ENCODE data around the gene PIWIL4. TPM values are rescaled to one million over a fixed set of nuclear protein-coding genes. Genes with fewer than 3 reads are reported as not detected.

The PIWIL4 gene
- total RNA-seq, 2 donors from 2014 or later, result 1.3 to 1.6 TPM

DNA sequence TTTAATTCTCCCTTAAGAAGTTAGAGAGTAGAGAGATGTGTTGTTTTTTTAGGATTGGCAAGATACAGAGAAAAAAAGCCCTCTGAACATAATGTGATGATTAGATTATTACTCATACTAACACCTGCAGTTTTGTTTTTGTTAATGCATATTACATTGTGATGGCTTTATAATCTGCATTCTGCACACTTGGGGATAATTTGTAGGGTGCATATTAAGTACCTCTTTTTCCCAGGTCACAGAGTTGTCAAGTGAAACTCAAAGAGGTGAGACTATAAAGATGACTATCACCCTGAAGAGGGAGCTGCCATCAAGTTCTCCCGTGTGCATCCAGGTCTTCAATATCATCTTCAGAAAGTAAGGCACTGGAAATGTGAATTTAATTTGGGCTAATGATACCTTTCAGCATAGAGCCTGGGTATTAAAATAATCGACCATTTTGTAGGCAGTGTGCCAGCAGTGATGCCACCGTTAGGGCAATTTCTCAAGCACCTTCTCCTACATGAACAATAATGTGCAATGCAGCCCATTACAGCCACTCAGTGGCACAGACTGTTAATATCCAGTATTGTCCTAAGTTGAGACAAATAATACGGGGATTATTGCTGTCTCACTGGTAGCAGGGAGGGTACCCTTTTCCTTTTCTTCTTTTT is 16.2 kb downstream of the PIWIL4 start:
- no peaks in the 10 kb centered on the region for H3K9me3 ChIP-seq (ENCODE audit: control insufficient read depth, low read length, poor library complexity, severe bottlenecking)
- no peak overlapping the region for H3K4me3 Mint-ChIP-seq
- no peak overlapping the region for H3K27ac Mint-ChIP-seq
- DNase-seq (no peak), ATAC-seq (no peak)
- H3K4me1 Mint-ChIP-seq, result peaks cover 2% of the 10 kb centered on the region
- no peaks in the 10 kb centered on the region for H3K27me3 Mint-ChIP-seq
- peaks cover 2% of the 10 kb centered on the region for H3K36me3 Mint-ChIP-seq (ENCODE audit: low read depth)

DNA sequence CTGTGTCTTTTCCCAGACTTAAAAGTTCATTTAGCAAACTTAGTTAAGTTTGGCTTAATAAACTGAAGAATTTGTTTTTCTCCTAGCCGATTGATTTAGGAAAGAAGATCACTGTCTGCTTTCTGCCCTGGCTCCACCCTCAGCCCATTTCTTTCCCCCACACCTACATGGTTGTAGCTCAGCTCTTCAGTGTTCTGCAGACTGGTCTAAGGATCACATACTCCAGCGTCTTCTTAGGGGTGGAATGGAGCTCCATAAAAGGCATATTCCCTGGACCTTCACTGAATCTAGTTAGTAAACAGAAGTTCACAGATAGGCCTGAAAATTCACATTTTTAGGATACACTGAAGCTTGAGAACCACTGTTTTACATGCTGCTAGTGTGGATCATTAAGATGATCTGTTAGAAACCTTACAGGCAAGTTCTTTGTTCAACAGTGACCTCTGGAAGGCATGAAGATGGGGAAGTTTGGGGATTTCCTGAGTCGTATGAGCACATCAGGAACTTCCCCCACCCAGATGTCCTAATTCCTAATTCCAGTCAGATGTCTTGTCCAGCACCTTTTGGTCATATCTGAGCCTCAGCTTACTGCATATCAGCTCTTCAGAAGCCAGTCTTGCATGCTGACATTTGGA is 16.8 kb downstream of the PIWIL4 start:
- no peaks in the 10 kb centered on the region for H3K9me3 ChIP-seq (ENCODE audit: control insufficient read depth, low read length, poor library complexity, severe bottlenecking)
- ATAC-seq, result peak; percentile 25
- Mint-ChIP-seq H3K4me3 (no peak overlapping the region), H3K27me3 (no peaks in the 10 kb centered on the region), H3K27ac (no peak overlapping the region), H3K4me1 (peaks cover 2% of the 10 kb centered on the region), H3K36me3 (ENCODE audit: low read depth) (peaks cover 2% of the 10 kb centered on the region)
- no peak for DNase-seq

DNA sequence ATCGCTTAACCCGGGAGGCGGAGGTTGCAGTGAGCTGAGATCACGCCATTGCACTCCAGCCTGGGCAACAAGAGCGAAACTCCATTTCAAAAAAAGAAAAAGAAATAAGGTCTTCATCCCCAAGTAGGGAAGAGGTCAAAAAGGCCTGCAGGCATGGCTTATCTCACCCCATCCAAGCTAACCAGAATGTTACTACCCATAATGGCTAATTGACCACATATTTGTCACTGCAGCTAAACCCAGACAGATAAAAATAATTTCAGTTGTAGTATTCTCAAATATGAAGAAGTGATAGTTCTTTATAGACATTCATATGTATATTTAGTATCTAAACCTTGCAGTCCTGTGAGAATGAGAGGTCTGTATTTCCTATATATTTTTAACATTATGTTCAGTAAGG is 17.8 kb downstream of the PIWIL4 start:
- Mint-ChIP-seq H3K27ac (no peak overlapping the region), H3K36me3 (ENCODE audit: low read depth) (peaks cover 10% of the 10 kb centered on the region), H3K4me3 (no peak overlapping the region), H3K4me1 (peaks cover 2% of the 10 kb centered on the region), H3K27me3 (no peaks in the 10 kb centered on the region)
- no peak for DNase-seq
- no peaks in the 10 kb centered on the region for H3K9me3 ChIP-seq (ENCODE audit: control insufficient read depth, low read length, poor library complexity, severe bottlenecking)
- no peak for ATAC-seq

DNA sequence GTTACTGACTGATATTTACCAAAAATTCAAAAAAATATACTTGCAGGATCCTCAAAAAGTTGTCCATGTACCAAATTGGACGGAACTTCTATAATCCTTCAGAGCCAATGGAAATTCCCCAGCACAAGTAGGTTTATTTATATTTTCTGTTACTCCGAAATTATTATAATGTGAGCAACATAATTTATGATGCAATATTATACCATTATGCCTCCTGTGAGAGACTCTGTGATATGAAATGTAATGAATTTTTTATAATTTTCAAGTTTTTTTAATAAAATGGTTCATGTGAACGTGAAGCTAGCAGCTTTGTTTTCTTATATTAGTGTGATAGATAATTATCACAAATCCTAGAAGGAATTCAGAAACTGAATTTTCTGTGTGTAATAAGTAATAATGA is 18.2 kb downstream of the PIWIL4 start:
- no peaks in the 10 kb centered on the region for H3K27me3 Mint-ChIP-seq
- H3K36me3 Mint-ChIP-seq (ENCODE audit: low read depth), result peaks cover 14% of the 10 kb centered on the region
- peaks cover 2% of the 10 kb centered on the region for H3K4me1 Mint-ChIP-seq

DNA sequence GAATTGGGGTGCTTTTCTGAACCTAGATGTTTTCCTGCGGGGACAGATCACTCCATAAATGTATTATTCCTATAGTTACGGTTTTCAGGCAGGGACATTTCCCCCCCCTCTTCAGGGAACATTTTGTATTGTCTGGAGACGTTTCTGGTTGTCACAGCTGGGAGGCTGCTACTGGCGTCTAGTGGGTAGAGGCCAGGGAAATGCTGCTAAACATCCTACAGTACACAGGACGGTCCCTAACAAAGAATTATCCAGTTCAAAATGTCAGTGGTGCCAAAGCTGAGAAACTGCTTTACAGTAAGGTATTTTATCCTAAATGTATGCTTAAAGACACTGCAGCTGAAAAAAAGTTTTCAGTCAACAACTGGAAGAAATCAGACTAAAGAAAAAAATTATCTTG is 19.4 kb downstream of the PIWIL4 start:
- H3K27me3 Mint-ChIP-seq, result no peaks in the 10 kb centered on the region
- no peak for ATAC-seq
- no peak overlapping the region for H3K27ac Mint-ChIP-seq
- peaks cover 2% of the 10 kb centered on the region for H3K4me1 Mint-ChIP-seq
- no peak overlapping the region for H3K4me3 Mint-ChIP-seq
- H3K36me3 Mint-ChIP-seq (ENCODE audit: low read depth), result peaks cover 15% of the 10 kb centered on the region
- no peaks in the 10 kb centered on the region for H3K9me3 ChIP-seq (ENCODE audit: control insufficient read depth, low read length, poor library complexity, severe bottlenecking)
- no peak for DNase-seq

More for the DNA sequence above, 18.2 kb downstream of the PIWIL4 start:
- ATAC-seq, result no peak
- H3K9me3 ChIP-seq (ENCODE audit: control insufficient read depth, low read length, poor library complexity, severe bottlenecking), result no peaks in the 10 kb centered on the region
- Mint-ChIP-seq H3K27ac (no peak overlapping the region), H3K4me3 (no peak overlapping the region)
- DNase-seq, result no peak

DNA sequence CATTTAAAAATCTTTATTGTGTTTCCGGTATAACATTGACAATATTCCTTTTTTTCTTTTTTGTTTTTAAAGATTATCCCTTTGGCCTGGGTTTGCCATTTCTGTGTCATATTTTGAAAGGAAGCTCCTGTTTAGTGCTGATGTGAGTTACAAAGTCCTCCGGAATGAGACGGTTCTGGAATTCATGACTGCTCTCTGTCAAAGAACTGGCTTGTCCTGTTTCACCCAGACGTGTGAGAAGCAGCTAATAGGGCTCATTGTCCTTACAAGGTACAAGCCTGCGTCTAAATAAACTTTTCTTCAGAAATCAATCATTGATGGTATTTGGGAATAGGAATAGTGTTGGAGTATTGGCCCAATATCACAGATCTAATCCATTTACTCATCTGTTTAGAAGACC is 19.8 kb downstream of the PIWIL4 start:
- H3K9me3 ChIP-seq (ENCODE audit: control insufficient read depth, low read length, poor library complexity, severe bottlenecking), result no peaks in the 10 kb centered on the region
- ATAC-seq, result no peak
- H3K27ac Mint-ChIP-seq, result no peak overlapping the region
- no peaks in the 10 kb centered on the region for H3K27me3 Mint-ChIP-seq
- H3K4me1 Mint-ChIP-seq, result peaks cover 2% of the 10 kb centered on the region
- H3K4me3 Mint-ChIP-seq, result no peak overlapping the region
- peaks cover 15% of the 10 kb centered on the region for H3K36me3 Mint-ChIP-seq (ENCODE audit: low read depth)
- no peak for DNase-seq

DNA sequence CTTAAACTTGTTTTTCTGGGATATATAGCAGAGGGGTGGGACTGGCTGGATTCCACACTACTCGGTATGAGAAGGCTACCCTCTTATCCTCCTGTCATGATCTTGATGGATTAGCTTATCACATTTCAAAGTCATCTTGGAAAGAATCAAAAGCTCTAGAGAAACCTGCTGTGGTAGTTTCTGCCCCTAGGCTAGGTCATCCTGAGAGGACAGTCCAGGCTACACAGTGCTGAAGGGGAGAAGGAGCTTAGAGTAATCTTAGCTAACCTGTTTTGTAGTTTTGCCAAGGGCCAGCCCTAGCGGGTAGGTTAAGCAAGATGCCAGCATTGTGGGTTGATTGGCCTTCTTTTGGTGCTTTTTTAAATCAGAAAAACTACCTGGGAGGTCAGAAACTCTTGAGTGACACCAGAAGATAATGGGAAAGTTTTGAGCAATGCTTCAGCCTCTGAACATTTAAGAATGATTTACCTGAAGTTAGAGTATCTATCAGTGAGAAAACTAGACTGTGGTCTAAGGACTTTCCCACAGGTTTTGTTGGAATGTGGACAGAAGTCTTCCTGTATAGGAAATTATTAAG is 21.3 kb downstream of the PIWIL4 start:
- ATAC-seq (no peak), DNase-seq (no peak)
- H3K27me3 Mint-ChIP-seq, result no peaks in the 10 kb centered on the region
- H3K4me1 Mint-ChIP-seq, result peaks cover 2% of the 10 kb centered on the region
- H3K4me3 Mint-ChIP-seq, result no peak overlapping the region
- H3K9me3 ChIP-seq (ENCODE audit: control insufficient read depth, low read length, poor library complexity, severe bottlenecking), result no peaks in the 10 kb centered on the region
- no peak overlapping the region for H3K27ac Mint-ChIP-seq
- H3K36me3 Mint-ChIP-seq (ENCODE audit: low read depth), result peaks cover 15% of the 10 kb centered on the region

DNA sequence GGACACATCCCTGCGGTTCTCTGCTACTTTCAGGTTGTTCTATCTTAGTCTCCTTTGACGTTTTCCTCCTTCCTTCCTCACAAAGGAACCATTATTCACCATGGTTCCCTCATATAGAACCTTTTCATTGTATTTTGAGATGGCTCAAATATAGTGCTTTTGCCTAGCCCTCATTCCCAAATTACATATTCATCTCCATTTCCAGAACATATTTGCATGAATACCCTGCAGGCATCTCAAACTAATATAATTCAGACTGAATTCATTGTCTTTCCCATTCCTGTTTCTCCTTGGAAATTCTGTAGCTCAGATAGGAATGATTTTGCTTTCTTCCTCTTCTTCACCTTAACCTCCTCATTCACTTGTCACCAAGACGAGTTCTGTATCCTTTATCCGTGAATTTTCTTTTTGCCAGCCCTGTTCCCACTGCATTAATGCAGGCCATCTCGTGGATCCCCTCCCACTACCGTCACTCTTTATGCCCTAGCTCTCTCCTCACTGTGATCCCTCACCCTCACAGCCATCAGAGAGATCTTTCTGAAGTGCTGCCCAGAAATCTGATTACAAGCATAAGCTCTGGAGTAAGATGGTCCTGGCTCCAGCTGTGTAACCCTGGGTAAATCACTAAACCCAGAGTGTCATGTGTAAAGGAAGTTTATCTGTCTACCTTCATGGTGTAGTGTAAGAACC is 23.3 kb downstream of the PIWIL4 start:
- no peaks in the 10 kb centered on the region for H3K9me3 ChIP-seq (ENCODE audit: control insufficient read depth, low read length, poor library complexity, severe bottlenecking)
- Mint-ChIP-seq H3K27me3 (no peaks in the 10 kb centered on the region), H3K4me1 (no peaks in the 10 kb centered on the region), H3K36me3 (ENCODE audit: low read depth) (peaks cover 15% of the 10 kb centered on the region), H3K4me3 (no peak overlapping the region), H3K27ac (peak overlapping the region; percentile 72)
- ATAC-seq (no peak), DNase-seq (no peak)

DNA sequence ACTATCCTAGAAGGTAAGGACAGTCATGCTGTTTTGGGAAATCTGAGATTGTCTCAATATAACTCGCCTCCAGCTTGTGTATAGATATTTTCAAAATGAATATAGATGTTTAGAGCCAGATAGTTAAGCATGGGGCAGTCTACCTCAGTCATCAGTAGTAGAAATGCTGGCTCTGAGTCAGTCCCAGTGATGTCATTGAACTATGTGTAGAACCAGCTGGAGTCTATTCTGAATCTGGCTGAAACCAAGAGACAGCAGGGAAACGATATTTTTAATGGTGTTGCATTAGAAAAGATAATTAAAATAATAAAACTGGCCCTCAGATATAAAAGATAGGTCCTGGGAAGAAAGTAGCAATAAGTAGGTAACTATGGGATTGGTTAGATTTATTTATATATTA is 25.9 kb downstream of the PIWIL4 start:
- Mint-ChIP-seq H3K27me3 (no peaks in the 10 kb centered on the region), H3K27ac (no peak overlapping the region)

DNA sequence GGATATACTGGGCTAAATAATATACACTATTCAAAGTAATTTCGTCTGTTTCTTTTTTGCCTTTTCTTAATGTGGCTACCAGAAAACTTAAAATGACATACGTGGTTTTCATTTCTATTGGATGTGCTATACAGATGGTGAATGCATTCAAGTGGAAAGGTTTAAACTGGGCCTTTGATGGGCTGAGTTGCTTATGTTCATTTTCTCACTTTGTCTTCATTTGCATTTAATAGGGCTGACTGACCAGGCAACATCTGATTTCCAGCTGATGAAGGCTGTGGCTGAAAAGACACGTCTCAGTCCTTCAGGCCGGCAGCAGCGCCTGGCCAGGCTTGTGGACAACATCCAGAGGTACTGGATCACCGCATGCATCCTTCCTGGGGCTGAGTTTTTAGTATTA is 27.9 kb downstream of the PIWIL4 start:
- H3K9me3 ChIP-seq (ENCODE audit: control insufficient read depth, low read length, poor library complexity, severe bottlenecking), result no peaks in the 10 kb centered on the region
- Mint-ChIP-seq H3K4me3 (no peak overlapping the region), H3K4me1 (no peaks in the 10 kb centered on the region), H3K36me3 (ENCODE audit: low read depth) (peaks cover 9% of the 10 kb centered on the region), H3K27me3 (no peaks in the 10 kb centered on the region), H3K27ac (no peak overlapping the region)
- DNase-seq (no peak), ATAC-seq (no peak)

More for the DNA sequence above, 25.9 kb downstream of the PIWIL4 start:
- ATAC-seq (no peak), DNase-seq (no peak)
- Mint-ChIP-seq H3K4me3 (no peak overlapping the region), H3K36me3 (ENCODE audit: low read depth) (peaks cover 15% of the 10 kb centered on the region), H3K4me1 (no peaks in the 10 kb centered on the region)
- no peaks in the 10 kb centered on the region for H3K9me3 ChIP-seq (ENCODE audit: control insufficient read depth, low read length, poor library complexity, severe bottlenecking)

DNA sequence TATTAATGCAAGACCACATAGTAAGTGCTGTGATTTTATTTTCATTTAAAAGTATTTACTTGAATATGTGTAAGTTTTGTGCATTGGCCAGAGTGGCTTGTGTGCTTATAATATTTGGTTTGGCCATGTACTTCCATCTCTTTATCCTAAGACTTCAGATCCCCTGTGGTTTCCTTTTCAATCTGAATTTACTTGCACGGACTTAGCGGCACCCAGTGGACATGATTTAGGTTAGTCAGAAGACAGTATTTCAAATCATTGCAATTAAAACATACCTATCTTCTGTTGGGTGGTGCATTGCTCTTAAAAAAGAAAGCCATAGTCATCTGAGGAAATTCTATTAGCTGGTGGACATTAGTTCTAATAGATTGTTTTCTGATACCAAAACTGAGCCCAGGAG is 30.7 kb downstream of the PIWIL4 start:
- Mint-ChIP-seq H3K27ac (no peak overlapping the region), H3K27me3 (no peaks in the 10 kb centered on the region), H3K4me1 (peaks cover 1% of the 10 kb centered on the region), H3K4me3 (no peak overlapping the region), H3K36me3 (ENCODE audit: low read depth) (peaks cover 4% of the 10 kb centered on the region)
- ATAC-seq (no peak), DNase-seq (no peak)
- no peaks in the 10 kb centered on the region for H3K9me3 ChIP-seq (ENCODE audit: control insufficient read depth, low read length, poor library complexity, severe bottlenecking)

DNA sequence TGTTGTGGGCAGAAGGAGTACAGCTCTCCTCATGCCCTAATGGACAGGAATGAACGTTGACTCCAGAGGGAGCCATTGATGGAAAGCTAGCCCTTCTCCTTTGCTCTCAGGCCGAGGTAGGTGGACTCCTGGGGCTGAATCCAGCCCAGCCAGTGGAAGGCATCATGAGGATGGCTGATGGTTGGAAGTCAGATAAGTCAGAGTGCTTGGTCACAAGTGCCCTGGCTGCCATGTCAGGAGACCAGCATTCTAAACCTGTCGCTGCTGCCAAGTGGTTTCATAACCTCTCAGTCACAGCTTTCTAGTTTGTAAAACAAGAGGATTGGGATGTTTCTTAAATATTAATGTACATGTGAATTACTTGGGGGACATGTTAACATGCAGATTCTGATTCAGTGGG is 32.3 kb downstream of the PIWIL4 start:
- DNase-seq, result no peak
- H3K4me3 Mint-ChIP-seq, result no peak overlapping the region
- peaks cover 3% of the 10 kb centered on the region for H3K4me1 Mint-ChIP-seq
- H3K27ac Mint-ChIP-seq, result no peak overlapping the region
- peaks cover 4% of the 10 kb centered on the region for H3K36me3 Mint-ChIP-seq (ENCODE audit: low read depth)
- no peaks in the 10 kb centered on the region for H3K9me3 ChIP-seq (ENCODE audit: control insufficient read depth, low read length, poor library complexity, severe bottlenecking)
- H3K27me3 Mint-ChIP-seq, result no peaks in the 10 kb centered on the region
- no peak for ATAC-seq

Measured in T-helper 17 cell (primary cell).